K562 (cell line): ENCODE measurements around the gene MYL1. TPM values are rescaled to one million over a fixed set of nuclear protein-coding genes. Genes with fewer than 3 reads are reported as not detected.

Source experiments
- ATAC-seq: fragments of 200-7000 bp; cut with Tn5 transposase; 3 replicates; pipeline ENCODE4 v1.9.1; 2020; ENCODE audit warnings: moderate library complexity
- BruUV-seq: library from RNA; stranded (reverse); fragments of 400-500 nt; replicated peaks from 2 replicates; lab custom pipeline; 2021; lab: Mats Ljungman, UMichigan
- CTCF ChIA-PET: fragments of 300-600 bp; formaldehyde crosslinking; extraction: SDS; loops from one replicate; lab custom pipeline; 2021; ENCODE audit warnings: low intra/inter-chr PET ratio; lab: Yijun Ruan, JAX
- POLR2A ChIA-PET: fragments of 300-600, 350-650 bp; sonication (Branson Sonifier 250); formaldehyde crosslinking; extraction: SDS; loops from one replicate; lab custom pipeline; 2021; ENCODE audit warnings: antibody characterized with exemption, inconsistent platforms; lab: Yijun Ruan, JAX
- DNase-seq, 4 experiments: peaks; one replicate each; pipeline versions ENCODE4 v3.0.0 to v3.0.0-alpha.2; 2011 to 2018; ENCODE audit warnings: low spot score in 3 of 4, mixed read lengths in 3 of 4; ENCODE audit errors: extremely low read depth in 1 of 4
- FAIRE-seq: peaks from 2 replicates; lab custom pipeline; 2011; peaks lifted over from hg19 to GRCh38; lab: Jason Lieb, UNC
- H2AFZ ChIP-seq: 2 replicates; pipeline ENCODE4 v1.6.0; 2011; ENCODE audit warnings: low read depth, low read length, control low read depth, inconsistent platforms
- H3K27ac ChIP-seq: fragments of 200-600 bp; 3 replicates; pipeline ENCODE4 v1.8.0; 2011; ENCODE audit warnings: low read depth, mild to moderate bottlenecking, control low read depth, inconsistent platforms, low read length, moderate library complexity, mixed read lengths; ENCODE audit errors: extremely low read depth
- H3K27me3 ChIP-seq, 2 experiments: fragments of 300-600 bp in 1 of 2; 2 replicates in 1 of 2; 3 replicates in 1 of 2; pipeline versions ENCODE4 v1.6.0 to v1.8.0; 2011; ENCODE audit warnings: inconsistent platforms in 2 of 2, low read length in 2 of 2, mild to moderate bottlenecking in 1 of 2, mixed read lengths in 1 of 2, moderate library complexity in 1 of 2; ENCODE audit not compliant: control insufficient read depth in 2 of 2, insufficient read depth in 2 of 2
- H3K36me3 ChIP-seq: fragments of 300-600 bp; 3 replicates; pipeline ENCODE4 v1.8.0; 2011; ENCODE audit warnings: mild to moderate bottlenecking, low read length, inconsistent platforms; ENCODE audit not compliant: control insufficient read depth, insufficient read depth
- H3K4me1 ChIP-seq, 2 experiments: fragments of 200-600 bp in 1 of 2; replicated peaks in 1 of 2; 2 replicates in 1 of 2; 3 replicates in 1 of 2; pipeline versions ENCODE4 v1.5.1 to v1.8.0; 2011; ENCODE audit warnings: inconsistent platforms in 2 of 2, low read length in 2 of 2, mild to moderate bottlenecking in 1 of 2, mixed read lengths in 1 of 2, moderate library complexity in 1 of 2; ENCODE audit not compliant: control insufficient read depth in 2 of 2, insufficient read depth in 2 of 2
- H3K4me2 ChIP-seq: 2 replicates; pipeline ENCODE4 v1.6.1; 2011; ENCODE audit warnings: low read length, control low read depth, inconsistent platforms, mixed read lengths; ENCODE audit not compliant: insufficient read depth
- H3K4me3 ChIP-seq: fragments of 200-600 bp; sonication (generic), shearing (Covaris generic); 2 replicates; pipeline ENCODE4 v1.5.1; 2016; ENCODE audit warnings: control low read depth, inconsistent platforms
- H3K79me2 ChIP-seq: fragments of 200-600 bp; 3 replicates; pipeline ENCODE4 v1.8.0; 2011; ENCODE audit warnings: low read length, inconsistent platforms; ENCODE audit not compliant: control insufficient read depth, insufficient read depth
- H3K9ac ChIP-seq, 2 experiments: 2 replicates each; pipeline versions ENCODE4 v1.6.0 to v1.6.1; 2011; ENCODE audit warnings: low read depth in 2 of 2, low read length in 2 of 2, control low read depth in 1 of 2, inconsistent platforms in 1 of 2, mild to moderate bottlenecking in 1 of 2, mixed read lengths in 1 of 2; ENCODE audit not compliant: insufficient read depth in 1 of 2
- H3K9me1 ChIP-seq: one replicate; pipeline ENCODE4 v1.6.0; 2011; ENCODE audit warnings: inconsistent platforms, mild to moderate bottlenecking, low read length, moderate library complexity; ENCODE audit not compliant: control insufficient read depth, insufficient read depth
- H3K9me3 ChIP-seq: replicated peaks from 2 replicates; pipeline ENCODE4 v1.5.1; 2011; ENCODE audit warnings: low read depth, low read length, inconsistent platforms; ENCODE audit not compliant: control insufficient read depth, insufficient read depth
- H4K20me1 ChIP-seq: replicated peaks from 2 replicates; pipeline ENCODE4 v1.6.1; 2011; ENCODE audit warnings: low read length, inconsistent platforms, mixed read lengths; ENCODE audit not compliant: control insufficient read depth, insufficient read depth
- ASH1L ChIP-seq: fragments of 450-650 bp; IDR thresholded peaks from 2 replicates; pipeline ENCODE4 v1.6.1; 2018; ENCODE audit warnings: borderline replicate concordance, mild to moderate bottlenecking, low read depth; ENCODE audit not compliant: partially characterized antibody
- C11orf30 ChIP-seq: fragments of 450-650 bp; IDR thresholded peaks from 2 replicates; pipeline ENCODE4 v1.6.1; 2016; ENCODE audit warnings: low read depth, mild to moderate bottlenecking
- MAFF ChIP-seq: IDR thresholded peaks from 2 replicates; pipeline ENCODE4 v1.6.1; 2012; ENCODE audit warnings: low read length, improper control_type of control experiment
- ZKSCAN8 ChIP-seq: fragments of 200-800 bp; sonication (Bioruptor generic); IDR thresholded peaks from 2 replicates; pipeline ENCODE4 v1.6.1; 2016; ENCODE audit warnings: missing genetic modification characterization, missing compliant biosample characterization
- ZNF232 ChIP-seq: sonication (generic); formaldehyde crosslinking; IDR thresholded peaks from 2 replicates; pipeline ENCODE4 v1.8.0; 2022; ENCODE audit warnings: mild to moderate bottlenecking, missing genetic modification reagents
- ZNF316 ChIP-seq: fragments of 450-650 bp; IDR thresholded peaks from 2 replicates; pipeline ENCODE4 v1.6.1; 2016
- ZNF79 ChIP-seq: fragments of 250-450 bp; sonication (Bioruptor Pico); IDR thresholded peaks from 2 replicates; pipeline ENCODE4 v1.4.0; 2020; ENCODE audit warnings: low read depth, mild to moderate bottlenecking, moderate library complexity
- in situ Hi-C: fragments of 300-500 bp; cut with MboI; formaldehyde crosslinking; loops from 4 replicates; pipeline ENCODE4 v1.15.0; 2018; ENCODE audit warnings: inconsistent platforms, mixed read lengths
- intact Hi-C: fragments of 100-400 bp; cut with micrococcal nuclease; formaldehyde crosslinking; loops from 2 replicates; pipeline ENCODE4 v1.14.2; 2022
- polyA plus RNA-seq, 8 experiments: library from polyadenylated mRNA; depleted of rRNA in 4 of 8; stranded (reverse) in 5 of 8; unstranded in 3 of 8; fragments of >200 nt; fragmentation: Nextera tagmentation in 2 of 8; fragmentation: Illumina TruSeq in 1 of 8; extraction: Ambion mirVana in 2 of 8; extraction: Trizol in 1 of 8; gene quantifications; 2 replicates each; pipeline versions ENCODE4 v1.2.1 to v1.2.3, GENCODE V29; 2011 to 2014; ENCODE audit warnings: inconsistent platforms in 1 of 8, missing spikeins in 1 of 8
- total RNA-seq, 7 experiments: library from RNA; depleted of rRNA in 6 of 7; stranded (reverse); fragments of >200 nt in 6 of 7; fragmentation: Illumina TruSeq in 2 of 7; extraction: Trizol in 2 of 7; gene quantifications; 2 replicates each; pipeline versions ENCODE4 v1.2.1 to v1.2.3, GENCODE V29; 2011 to 2021; ENCODE audit warnings: low replicate concordance in 1 of 7
- TF ChIP-seq, protein P1 (sequence below): fragments of 250-450 bp; sonication (Bioruptor Pico); IDR thresholded peaks from 2 replicates; pipeline ENCODE4 v1.4.0; 2020; ENCODE audit warnings: mild to moderate bottlenecking, moderate library complexity
- TF ChIP-seq, protein P2 (sequence below): fragments of 450-650 bp; IDR thresholded peaks from 2 replicates; pipeline ENCODE4 v1.6.1; 2016; ENCODE audit warnings: mild to moderate bottlenecking, moderate library complexity

Gene MYL1
- total and polyA plus RNA-seq, 9 of the 15 experiments (the other 6 are each of a cell fraction or from before 2014, with no cell fraction given): not detected

DNA sequence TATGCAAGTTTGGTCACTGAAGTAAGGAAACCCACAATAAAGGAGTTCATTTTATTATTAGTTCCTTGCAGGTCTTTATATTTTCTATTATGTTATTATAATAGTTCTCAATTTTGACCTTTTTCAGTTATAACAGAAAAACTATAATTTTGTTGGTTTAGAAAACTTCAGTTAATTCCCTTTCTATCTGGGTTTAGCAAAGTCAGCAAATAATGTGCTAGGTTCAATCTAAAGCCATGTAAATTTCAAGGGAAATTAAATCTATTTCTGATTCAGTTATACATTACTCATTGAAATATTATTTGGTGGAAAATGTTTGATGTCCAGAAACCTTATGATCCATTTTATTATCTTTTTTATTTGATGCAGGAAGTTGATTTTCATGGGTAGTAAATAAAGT, 43.7 kb downstream of the MYL1 start:
- in situ Hi-C loops (no loop called here), intact Hi-C loops (no loop called here)
- ChIA-PET CTCF (no interaction called here), POLR2A (no interaction called here)
- no peaks in the 10 kb centered on the region for H3K27me3 ChIP-seq
- no peaks in the 10 kb centered on the region for H3K4me1 ChIP-seq
- no peaks in the 10 kb centered on the region for H3K79me2 ChIP-seq
- no peak overlapping the region for H3K9ac ChIP-seq
- no peak overlapping the region for H3K4me3 ChIP-seq
- H4K20me1 ChIP-seq: no peaks in the 10 kb centered on the region
- no peak overlapping the region for H3K4me2 ChIP-seq
- FAIRE-seq (no peak), DNase-seq (no peak), ATAC-seq (no peak)
- H3K9me1 ChIP-seq: no peaks in the 10 kb centered on the region
- no peak overlapping the region for H3K27ac ChIP-seq
- H2AFZ ChIP-seq: no peak overlapping the region
- H3K36me3 ChIP-seq: no peaks in the 10 kb centered on the region
- H3K9me3 ChIP-seq: no peaks in the 10 kb centered on the region
- no TSS peak for BruUV-seq
- TF ChIP-seq ZNF232 (CRISPR knock-in tag) (no peak), C11orf30 (peak; percentile 40; the same call in 1 of the 2 replicates), ZKSCAN8 (CRISPR knock-in tag) (no peak), MAFF (peak; percentile 68), ZNF316 (peak; percentile 63; the same call in 1 of the 2 replicates), ASH1L (no peak), ZNF79 (no peak)
- TF ChIP-seq, protein P1, sequence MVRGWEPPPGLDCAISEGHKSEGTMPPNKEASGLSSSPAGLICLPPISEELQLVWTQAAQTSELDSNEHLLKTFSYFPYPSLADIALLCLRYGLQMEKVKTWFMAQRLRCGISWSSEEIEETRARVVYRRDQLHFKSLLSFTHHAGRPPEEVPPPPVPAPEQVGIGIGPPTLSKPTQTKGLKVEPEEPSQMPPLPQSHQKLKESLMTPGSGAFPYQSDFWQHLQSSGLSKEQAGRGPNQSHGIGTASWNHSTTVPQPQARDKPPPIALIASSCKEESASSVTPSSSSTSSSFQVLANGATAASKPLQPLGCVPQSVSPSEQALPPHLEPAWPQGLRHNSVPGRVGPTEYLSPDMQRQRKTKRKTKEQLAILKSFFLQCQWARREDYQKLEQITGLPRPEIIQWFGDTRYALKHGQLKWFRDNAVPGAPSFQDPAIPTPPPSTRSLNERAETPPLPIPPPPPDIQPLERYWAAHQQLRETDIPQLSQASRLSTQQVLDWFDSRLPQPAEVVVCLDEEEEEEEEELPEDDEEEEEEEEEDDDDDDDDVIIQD (CRISPR knock-in tag): no peak
- TF ChIP-seq, protein P2, sequence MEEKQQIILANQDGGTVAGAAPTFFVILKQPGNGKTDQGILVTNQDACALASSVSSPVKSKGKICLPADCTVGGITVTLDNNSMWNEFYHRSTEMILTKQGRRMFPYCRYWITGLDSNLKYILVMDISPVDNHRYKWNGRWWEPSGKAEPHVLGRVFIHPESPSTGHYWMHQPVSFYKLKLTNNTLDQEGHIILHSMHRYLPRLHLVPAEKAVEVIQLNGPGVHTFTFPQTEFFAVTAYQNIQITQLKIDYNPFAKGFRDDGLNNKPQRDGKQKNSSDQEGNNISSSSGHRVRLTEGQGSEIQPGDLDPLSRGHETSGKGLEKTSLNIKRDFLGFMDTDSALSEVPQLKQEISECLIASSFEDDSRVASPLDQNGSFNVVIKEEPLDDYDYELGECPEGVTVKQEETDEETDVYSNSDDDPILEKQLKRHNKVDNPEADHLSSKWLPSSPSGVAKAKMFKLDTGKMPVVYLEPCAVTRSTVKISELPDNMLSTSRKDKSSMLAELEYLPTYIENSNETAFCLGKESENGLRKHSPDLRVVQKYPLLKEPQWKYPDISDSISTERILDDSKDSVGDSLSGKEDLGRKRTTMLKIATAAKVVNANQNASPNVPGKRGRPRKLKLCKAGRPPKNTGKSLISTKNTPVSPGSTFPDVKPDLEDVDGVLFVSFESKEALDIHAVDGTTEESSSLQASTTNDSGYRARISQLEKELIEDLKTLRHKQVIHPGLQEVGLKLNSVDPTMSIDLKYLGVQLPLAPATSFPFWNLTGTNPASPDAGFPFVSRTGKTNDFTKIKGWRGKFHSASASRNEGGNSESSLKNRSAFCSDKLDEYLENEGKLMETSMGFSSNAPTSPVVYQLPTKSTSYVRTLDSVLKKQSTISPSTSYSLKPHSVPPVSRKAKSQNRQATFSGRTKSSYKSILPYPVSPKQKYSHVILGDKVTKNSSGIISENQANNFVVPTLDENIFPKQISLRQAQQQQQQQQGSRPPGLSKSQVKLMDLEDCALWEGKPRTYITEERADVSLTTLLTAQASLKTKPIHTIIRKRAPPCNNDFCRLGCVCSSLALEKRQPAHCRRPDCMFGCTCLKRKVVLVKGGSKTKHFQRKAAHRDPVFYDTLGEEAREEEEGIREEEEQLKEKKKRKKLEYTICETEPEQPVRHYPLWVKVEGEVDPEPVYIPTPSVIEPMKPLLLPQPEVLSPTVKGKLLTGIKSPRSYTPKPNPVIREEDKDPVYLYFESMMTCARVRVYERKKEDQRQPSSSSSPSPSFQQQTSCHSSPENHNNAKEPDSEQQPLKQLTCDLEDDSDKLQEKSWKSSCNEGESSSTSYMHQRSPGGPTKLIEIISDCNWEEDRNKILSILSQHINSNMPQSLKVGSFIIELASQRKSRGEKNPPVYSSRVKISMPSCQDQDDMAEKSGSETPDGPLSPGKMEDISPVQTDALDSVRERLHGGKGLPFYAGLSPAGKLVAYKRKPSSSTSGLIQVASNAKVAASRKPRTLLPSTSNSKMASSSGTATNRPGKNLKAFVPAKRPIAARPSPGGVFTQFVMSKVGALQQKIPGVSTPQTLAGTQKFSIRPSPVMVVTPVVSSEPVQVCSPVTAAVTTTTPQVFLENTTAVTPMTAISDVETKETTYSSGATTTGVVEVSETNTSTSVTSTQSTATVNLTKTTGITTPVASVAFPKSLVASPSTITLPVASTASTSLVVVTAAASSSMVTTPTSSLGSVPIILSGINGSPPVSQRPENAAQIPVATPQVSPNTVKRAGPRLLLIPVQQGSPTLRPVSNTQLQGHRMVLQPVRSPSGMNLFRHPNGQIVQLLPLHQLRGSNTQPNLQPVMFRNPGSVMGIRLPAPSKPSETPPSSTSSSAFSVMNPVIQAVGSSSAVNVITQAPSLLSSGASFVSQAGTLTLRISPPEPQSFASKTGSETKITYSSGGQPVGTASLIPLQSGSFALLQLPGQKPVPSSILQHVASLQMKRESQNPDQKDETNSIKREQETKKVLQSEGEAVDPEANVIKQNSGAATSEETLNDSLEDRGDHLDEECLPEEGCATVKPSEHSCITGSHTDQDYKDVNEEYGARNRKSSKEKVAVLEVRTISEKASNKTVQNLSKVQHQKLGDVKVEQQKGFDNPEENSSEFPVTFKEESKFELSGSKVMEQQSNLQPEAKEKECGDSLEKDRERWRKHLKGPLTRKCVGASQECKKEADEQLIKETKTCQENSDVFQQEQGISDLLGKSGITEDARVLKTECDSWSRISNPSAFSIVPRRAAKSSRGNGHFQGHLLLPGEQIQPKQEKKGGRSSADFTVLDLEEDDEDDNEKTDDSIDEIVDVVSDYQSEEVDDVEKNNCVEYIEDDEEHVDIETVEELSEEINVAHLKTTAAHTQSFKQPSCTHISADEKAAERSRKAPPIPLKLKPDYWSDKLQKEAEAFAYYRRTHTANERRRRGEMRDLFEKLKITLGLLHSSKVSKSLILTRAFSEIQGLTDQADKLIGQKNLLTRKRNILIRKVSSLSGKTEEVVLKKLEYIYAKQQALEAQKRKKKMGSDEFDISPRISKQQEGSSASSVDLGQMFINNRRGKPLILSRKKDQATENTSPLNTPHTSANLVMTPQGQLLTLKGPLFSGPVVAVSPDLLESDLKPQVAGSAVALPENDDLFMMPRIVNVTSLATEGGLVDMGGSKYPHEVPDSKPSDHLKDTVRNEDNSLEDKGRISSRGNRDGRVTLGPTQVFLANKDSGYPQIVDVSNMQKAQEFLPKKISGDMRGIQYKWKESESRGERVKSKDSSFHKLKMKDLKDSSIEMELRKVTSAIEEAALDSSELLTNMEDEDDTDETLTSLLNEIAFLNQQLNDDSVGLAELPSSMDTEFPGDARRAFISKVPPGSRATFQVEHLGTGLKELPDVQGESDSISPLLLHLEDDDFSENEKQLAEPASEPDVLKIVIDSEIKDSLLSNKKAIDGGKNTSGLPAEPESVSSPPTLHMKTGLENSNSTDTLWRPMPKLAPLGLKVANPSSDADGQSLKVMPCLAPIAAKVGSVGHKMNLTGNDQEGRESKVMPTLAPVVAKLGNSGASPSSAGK: no peak
